ENCODE results near the gene NFE2L3. TPM values are rescaled to one million over a fixed set of nuclear protein-coding genes. Genes with fewer than 3 reads are reported as not detected.

NFE2L3 gene
- total and polyA plus RNA-seq, 2 of the 4 experiments (the other 2 are of a cell fraction) = 28.0 to 43.2 TPM

DNA sequence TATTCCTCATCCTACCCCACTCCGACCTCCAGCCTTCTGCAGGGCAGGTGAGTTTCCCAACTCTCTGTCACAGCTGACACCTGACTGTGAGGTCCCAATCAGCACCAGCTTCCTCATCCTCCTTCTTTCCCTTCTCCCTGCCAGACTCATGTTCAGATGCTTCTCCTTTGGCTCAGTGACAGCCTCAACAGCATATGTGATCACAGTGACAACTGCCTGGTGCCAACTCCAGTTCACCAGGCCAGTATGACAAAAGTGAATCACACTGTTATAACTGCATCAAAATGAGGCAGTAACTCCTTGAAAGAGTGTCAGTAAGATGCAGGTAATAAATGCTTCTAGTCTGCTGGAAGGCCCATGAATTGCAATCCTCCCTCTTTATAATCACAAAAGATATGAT lies 46.8 kb upstream of the NFE2L3 start (continued):
- TF ChIP-seq MXI1 (IDR thresholded peaks at IDR 0.05; ENCODE audit: borderline replicate concordance, low read depth, low read length) = no peak

DNA sequence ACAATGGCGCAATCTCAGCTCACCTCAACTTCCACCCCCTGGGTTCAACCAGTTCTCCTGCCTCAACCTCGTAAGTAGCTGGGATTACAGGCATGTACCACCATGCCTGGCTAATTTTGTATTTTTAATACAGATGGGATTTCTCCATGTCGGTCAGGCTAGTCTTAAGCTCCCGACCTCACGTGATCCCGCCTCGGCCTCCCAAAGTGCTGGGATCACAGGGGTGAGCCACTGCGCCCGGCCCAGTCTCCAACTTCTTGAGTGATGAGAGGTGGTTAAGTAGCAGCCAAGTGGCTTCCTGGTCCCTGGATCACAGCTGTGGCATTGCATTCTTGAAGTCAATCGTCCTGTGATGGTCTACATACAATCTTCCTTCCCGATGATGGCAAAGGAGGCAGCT lies 46.1 kb upstream of the NFE2L3 start:
- H3K23ac ChIP-seq (ENCODE audit: low read depth, low read length) = no peak overlapping the region
- no peaks in the 10 kb centered on the region for H3K9me1 ChIP-seq (ENCODE audit: insufficient read depth, low read length)
- H4K20me1 ChIP-seq (ENCODE audit: insufficient read depth, low read length) = no peaks in the 10 kb centered on the region
- H3K36me3 ChIP-seq (ENCODE audit: control insufficient read depth, insufficient read depth, low read length) = no peaks in the 10 kb centered on the region
- H2BK5ac ChIP-seq (ENCODE audit: low read depth, low read length, poor library complexity, severe bottlenecking) = no peak overlapping the region
- no peak overlapping the region for H2AK9ac ChIP-seq (replicated peaks; ENCODE audit: low read depth, low read length, poor library complexity)
- H3K79me1 ChIP-seq (ENCODE audit: low read depth in 1 of 2, low read length in 2 of 2) = no peaks in the 10 kb centered on the region
- BruUV-seq (replicated peaks) = no TSS peak
- ATAC-seq (ENCODE audit: low read depth) = no peak
- no peaks in the 10 kb centered on the region for H3K9me3 ChIP-seq (ENCODE audit: control insufficient read depth, insufficient read depth, low read length)
- H3K4ac ChIP-seq (ENCODE audit: low read depth, low read length) = no peak overlapping the region
- ChIA-PET POLR2A (ENCODE audit: unreplicated experiment) (no interaction called here), CTCF (no interaction called here)
- no peak overlapping the region for H2BK15ac ChIP-seq (ENCODE audit: low read depth, low read length)
- H3K4me2 ChIP-seq (ENCODE audit: low read depth, low read length) = no peak overlapping the region
- 92% methylated on average over 7 of the region's 11 CpGs; no CpG with 5 or more reads in 1 of the 2 experiments for WGBS, 2 experiments (ENCODE audit: extremely low coverage in 2 of 2, insufficient read length in 1 of 2)
- H3K4me1 ChIP-seq (ENCODE audit: control insufficient read depth, insufficient read depth, low read length) = no peaks in the 10 kb centered on the region
- no peak overlapping the region for H3K56ac ChIP-seq (ENCODE audit: extremely low read depth, insufficient read depth, low read length)
- dilution Hi-C loops (cut with HindIII; ENCODE audit: low sequenced_read_pairs, unreplicated experiment) (no loop called here), intact Hi-C loops (cut with micrococcal nuclease) (loop anchor here (5.0 kb wide), 1 partner anchor 256 kb away; no protein-coding TSS in a partner anchor), in situ Hi-C loops (cut with MboI; ENCODE audit: low sequenced_read_pairs) (no loop called here)
- H3K14ac ChIP-seq (replicated peaks; ENCODE audit: low read depth, low read length) = no peak overlapping the region
- H4K5ac ChIP-seq (ENCODE audit: low read depth, low read length) = no peak overlapping the region
- H3K27ac ChIP-seq (ENCODE audit: insufficient read depth, low read length) = no peak overlapping the region
- H4K91ac ChIP-seq (ENCODE audit: insufficient read depth, low read depth, low read length) = no peak overlapping the region
- TF ChIP-seq, protein P1, sequence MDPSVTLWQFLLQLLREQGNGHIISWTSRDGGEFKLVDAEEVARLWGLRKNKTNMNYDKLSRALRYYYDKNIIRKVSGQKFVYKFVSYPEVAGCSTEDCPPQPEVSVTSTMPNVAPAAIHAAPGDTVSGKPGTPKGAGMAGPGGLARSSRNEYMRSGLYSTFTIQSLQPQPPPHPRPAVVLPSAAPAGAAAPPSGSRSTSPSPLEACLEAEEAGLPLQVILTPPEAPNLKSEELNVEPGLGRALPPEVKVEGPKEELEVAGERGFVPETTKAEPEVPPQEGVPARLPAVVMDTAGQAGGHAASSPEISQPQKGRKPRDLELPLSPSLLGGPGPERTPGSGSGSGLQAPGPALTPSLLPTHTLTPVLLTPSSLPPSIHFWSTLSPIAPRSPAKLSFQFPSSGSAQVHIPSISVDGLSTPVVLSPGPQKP (IDR thresholded peaks at IDR 0.05; ENCODE audit: borderline replicate concordance, low read depth, low read length) = no peak
- TF ChIP-seq RCOR1 (IDR thresholded peaks at IDR 0.05; ENCODE audit: insufficient replicate concordance, low read length) = no peak
- TF ChIP-seq RFX5 (IDR thresholded peaks at IDR 0.05; ENCODE audit: low read depth, low read length) = no peak
- TF ChIP-seq FOS (IDR thresholded peaks at IDR 0.05; ENCODE audit: low read depth, low read length) = no peak
- H3K18ac ChIP-seq (ENCODE audit: low read depth, low read length) = no peak overlapping the region
- H3K27me3 ChIP-seq (ENCODE audit: control insufficient read depth, insufficient read depth, low read length) = peaks cover 14% of the 10 kb centered on the region
- H2BK20ac ChIP-seq (ENCODE audit: low read depth, low read length) = no peak overlapping the region
- H2BK120ac ChIP-seq (ENCODE audit: low read depth, low read length) = no peak overlapping the region
- no peak overlapping the region for H2AK5ac ChIP-seq (ENCODE audit: low read depth, low read length)
- H4K8ac ChIP-seq (ENCODE audit: low read depth in 2 of 2, low read length in 2 of 2) = no peak overlapping the region
- no peak overlapping the region for H3K9ac ChIP-seq (ENCODE audit: low read depth, low read length)
- H2AFZ ChIP-seq (replicated peaks; ENCODE audit: low read length, poor library complexity) = no peak overlapping the region
- H3K4me3 ChIP-seq (ENCODE audit: insufficient read depth, low read depth, low read length) = no peak overlapping the region
- DNase-seq = no peak
